Measurements from ENCODE around the gene GPT2. TPM values are rescaled to one million over a fixed set of nuclear protein-coding genes. Genes with fewer than 3 reads are reported as not detected.

Gene GPT2
- total RNA-seq, 1 experiment from 2014 or later: 68.8 TPM

DNA sequence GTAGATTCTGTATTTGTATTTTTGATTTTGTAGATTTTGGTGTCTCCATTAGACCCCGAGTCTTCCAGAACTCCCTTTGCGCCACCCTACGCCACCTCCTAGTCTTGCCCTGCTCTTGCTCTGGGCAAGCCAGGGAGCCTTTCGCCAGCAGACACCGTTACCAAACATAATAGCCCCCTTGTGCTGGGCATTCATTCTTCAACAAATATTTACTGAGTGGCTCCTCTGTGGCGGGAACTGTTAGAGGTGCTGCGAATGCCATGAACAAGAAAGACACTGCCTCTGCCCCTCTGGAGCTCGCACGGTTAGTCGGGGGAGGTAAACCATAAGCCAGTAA, 841 bp upstream of the GPT2 start:
- peak overlapping the region; percentile 68 for H3K4me2 ChIP-seq (ENCODE audit: insufficient read depth, insufficient read length, low read length)
- peak overlapping the region; percentile 24 for H3T11ph ChIP-seq (ENCODE audit: low read length)
- H4K5ac ChIP-seq (ENCODE audit: insufficient read length, low read depth, low read length): no peak overlapping the region
- H3K27me3 Mint-ChIP-seq (ENCODE audit: low read depth): peaks cover 7% of the 10 kb centered on the region
- peaks cover 16% of the 10 kb centered on the region; the same call in 1 of the 2 replicates for H3K79me2 ChIP-seq (ENCODE audit: insufficient read depth, low read length)
- no peak overlapping the region for H3K23ac ChIP-seq (ENCODE audit: insufficient read length, low read depth, low read length)
- no peak overlapping the region for H4K91ac ChIP-seq (ENCODE audit: insufficient read length, low read depth, low read length)
- peaks cover 14 to 22% (median 16%) of the 10 kb centered on the region in 3 experiments for H3K36me3 Mint-ChIP-seq (ENCODE audit: insufficient read depth in 1 of 3, low read depth in 3 of 3)
- peaks cover 9% of the 10 kb centered on the region; the same call in 1 of the 2 replicates for H3K4me1 ChIP-seq (ENCODE audit: insufficient read depth, low read length)
- H2BK15ac ChIP-seq (ENCODE audit: low read depth, low read length): no peak overlapping the region
- H3K27me3 ChIP-seq (ENCODE audit: insufficient read depth, low read length): no peaks in the 10 kb centered on the region
- peak overlapping the region; percentile 88 for H3K14ac ChIP-seq (ENCODE audit: insufficient read depth, low read length)
- H2AK5ac ChIP-seq (ENCODE audit: insufficient read length, low read length): no peak overlapping the region
- peaks cover 41 to 49% of the 10 kb centered on the region in 2 experiments for H3K4me1 Mint-ChIP-seq
- H3K23me2 ChIP-seq (ENCODE audit: insufficient read length, low read depth, low read length, poor library complexity, severe bottlenecking): peaks cover 11% of the 10 kb centered on the region
- H2BK5ac ChIP-seq (ENCODE audit: insufficient read length, low read length): no peak overlapping the region
- peak overlapping the region; percentile 78 for H3K9ac ChIP-seq (ENCODE audit: extremely low read depth, insufficient read length, low read length)
- H3K27ac Mint-ChIP-seq: peak overlapping the region; percentile 96 to 98 (median 96)
- no CpG with 5 or more reads among the region's 10 CpGs for WGBS (ENCODE audit: extremely low coverage, insufficient read length, low lambda C conversion rate)
- H2BK12ac ChIP-seq (ENCODE audit: insufficient read length, low read depth, low read length): no peak overlapping the region
- no peak overlapping the region for H2BK120ac ChIP-seq (ENCODE audit: low read depth, low read length, poor library complexity, severe bottlenecking)
- no peak for DNase-seq
- no peaks in the 10 kb centered on the region for H3K79me1 ChIP-seq (ENCODE audit: insufficient read depth, low read depth, low read length, poor library complexity, severe bottlenecking)
- H2AFZ ChIP-seq (ENCODE audit: low read length): no peak overlapping the region
- no peak overlapping the region for H2BK20ac ChIP-seq (ENCODE audit: low read depth, low read length, poor library complexity, severe bottlenecking)
- no peak overlapping the region for H3K56ac ChIP-seq (ENCODE audit: insufficient read length, low read depth, low read length)
- H3K27ac ChIP-seq (ENCODE audit: insufficient read length, low read depth, low read length): peak overlapping the region; percentile 24
- TF ChIP-seq, protein P1, sequence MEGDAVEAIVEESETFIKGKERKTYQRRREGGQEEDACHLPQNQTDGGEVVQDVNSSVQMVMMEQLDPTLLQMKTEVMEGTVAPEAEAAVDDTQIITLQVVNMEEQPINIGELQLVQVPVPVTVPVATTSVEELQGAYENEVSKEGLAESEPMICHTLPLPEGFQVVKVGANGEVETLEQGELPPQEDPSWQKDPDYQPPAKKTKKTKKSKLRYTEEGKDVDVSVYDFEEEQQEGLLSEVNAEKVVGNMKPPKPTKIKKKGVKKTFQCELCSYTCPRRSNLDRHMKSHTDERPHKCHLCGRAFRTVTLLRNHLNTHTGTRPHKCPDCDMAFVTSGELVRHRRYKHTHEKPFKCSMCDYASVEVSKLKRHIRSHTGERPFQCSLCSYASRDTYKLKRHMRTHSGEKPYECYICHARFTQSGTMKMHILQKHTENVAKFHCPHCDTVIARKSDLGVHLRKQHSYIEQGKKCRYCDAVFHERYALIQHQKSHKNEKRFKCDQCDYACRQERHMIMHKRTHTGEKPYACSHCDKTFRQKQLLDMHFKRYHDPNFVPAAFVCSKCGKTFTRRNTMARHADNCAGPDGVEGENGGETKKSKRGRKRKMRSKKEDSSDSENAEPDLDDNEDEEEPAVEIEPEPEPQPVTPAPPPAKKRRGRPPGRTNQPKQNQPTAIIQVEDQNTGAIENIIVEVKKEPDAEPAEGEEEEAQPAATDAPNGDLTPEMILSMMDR (conservative IDR thresholded peaks at IDR 0.05): no peak
- H3K9me3 ChIP-seq (ENCODE audit: control insufficient read depth, low read depth, low read length): no peaks in the 10 kb centered on the region
- no peaks in the 10 kb centered on the region for H4K20me1 ChIP-seq (ENCODE audit: control insufficient read depth, insufficient read depth, insufficient read length)
- no peaks in the 10 kb centered on the region for H3K9me3 Mint-ChIP-seq
- H3K4ac ChIP-seq (ENCODE audit: low read depth, low read length): no peak overlapping the region; the same call in 1 of the 2 replicates
- H4K8ac ChIP-seq (replicated peaks; ENCODE audit: insufficient read length, low read depth, low read length): no peak overlapping the region
- peak overlapping the region; percentile 89 to 98 for H3K4me3 Mint-ChIP-seq
- peak overlapping the region; percentile 53 for H3K18ac ChIP-seq (ENCODE audit: insufficient read length, low read depth, low read length)
